ENCODE results near the gene COBLL1.

The COBLL1 gene, protein sequence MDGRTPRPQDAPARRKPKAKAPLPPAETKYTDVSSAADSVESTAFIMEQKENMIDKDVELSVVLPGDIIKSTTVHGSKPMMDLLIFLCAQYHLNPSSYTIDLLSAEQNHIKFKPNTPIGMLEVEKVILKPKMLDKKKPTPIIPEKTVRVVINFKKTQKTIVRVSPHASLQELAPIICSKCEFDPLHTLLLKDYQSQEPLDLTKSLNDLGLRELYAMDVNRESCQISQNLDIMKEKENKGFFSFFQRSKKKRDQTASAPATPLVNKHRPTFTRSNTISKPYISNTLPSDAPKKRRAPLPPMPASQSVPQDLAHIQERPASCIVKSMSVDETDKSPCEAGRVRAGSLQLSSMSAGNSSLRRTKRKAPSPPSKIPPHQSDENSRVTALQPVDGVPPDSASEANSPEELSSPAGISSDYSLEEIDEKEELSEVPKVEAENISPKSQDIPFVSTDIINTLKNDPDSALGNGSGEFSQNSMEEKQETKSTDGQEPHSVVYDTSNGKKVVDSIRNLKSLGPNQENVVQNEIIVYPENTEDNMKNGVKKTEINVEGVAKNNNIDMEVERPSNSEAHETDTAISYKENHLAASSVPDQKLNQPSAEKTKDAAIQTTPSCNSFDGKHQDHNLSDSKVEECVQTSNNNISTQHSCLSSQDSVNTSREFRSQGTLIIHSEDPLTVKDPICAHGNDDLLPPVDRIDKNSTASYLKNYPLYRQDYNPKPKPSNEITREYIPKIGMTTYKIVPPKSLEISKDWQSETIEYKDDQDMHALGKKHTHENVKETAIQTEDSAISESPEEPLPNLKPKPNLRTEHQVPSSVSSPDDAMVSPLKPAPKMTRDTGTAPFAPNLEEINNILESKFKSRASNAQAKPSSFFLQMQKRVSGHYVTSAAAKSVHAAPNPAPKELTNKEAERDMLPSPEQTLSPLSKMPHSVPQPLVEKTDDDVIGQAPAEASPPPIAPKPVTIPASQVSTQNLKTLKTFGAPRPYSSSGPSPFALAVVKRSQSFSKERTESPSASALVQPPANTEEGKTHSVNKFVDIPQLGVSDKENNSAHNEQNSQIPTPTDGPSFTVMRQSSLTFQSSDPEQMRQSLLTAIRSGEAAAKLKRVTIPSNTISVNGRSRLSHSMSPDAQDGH

DNA sequence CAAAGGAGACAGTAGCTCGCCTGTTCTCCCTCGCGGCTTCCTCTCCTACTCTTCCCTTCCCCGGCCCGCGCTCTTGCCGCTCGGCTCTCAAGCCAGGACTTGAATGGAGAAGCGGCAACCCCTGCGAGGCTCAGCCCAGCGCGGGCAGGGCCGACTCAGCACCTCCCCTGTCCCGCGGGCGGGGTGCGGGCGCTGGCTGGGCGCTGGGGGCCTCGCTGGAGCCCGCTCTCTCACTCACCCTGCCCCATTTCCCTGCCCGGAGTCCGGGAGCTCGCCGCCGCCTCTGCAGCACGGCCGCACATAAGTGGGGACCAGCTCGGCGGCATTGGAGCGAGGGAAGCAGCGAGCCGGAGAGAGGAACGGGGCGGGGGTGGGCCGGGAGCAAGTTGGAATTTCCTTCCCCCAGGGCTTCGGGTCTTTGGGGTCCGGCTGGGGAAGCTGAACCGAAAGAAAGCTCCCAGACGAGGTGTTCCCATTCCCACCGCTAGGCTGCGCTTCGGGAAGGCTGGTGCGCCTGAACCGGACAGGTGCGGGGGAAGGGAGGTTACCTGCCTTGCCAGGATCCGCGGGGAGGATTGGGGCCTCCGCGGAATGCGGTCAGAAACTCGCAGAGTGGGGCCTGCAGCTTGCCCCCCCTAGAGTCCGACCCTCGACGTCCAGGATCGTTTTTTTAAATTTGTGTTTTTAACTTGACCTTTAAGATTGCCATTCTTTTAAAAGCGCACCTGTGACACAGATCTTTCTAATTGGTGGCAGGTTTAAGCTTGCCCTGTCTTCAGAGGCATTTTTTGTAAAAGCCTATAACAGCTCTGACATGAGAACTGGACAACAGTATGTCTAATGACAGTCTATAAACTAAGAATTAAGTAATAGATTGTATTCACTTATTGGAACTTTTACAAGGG, at the start of gene COBLL1:
Gene COBLL1 (minus strand): TSS at position 105 of the 905 bp plus-strand sequence. CDS start 627 bp downstream, outside the sequence.
- Histone ChIP-seq H3K27ac (ENCODE audit: low read depth, low read length) (peak within 1 kb of the TSS; percentile 95), H3K4me1 (ENCODE audit: control insufficient read depth in 5 of 5, insufficient read depth in 5 of 5, low read length in 5 of 5) (peaks cover 2 to 35% (median 28%) of the 10 kb centered on the region in 5 donors), H3K4me3 (ENCODE audit: low read depth in 1 of 5, low read length in 5 of 5) (peak within 1 kb of the TSS; percentile 90 to 98 (median 91)), H3K36me3 (ENCODE audit: control insufficient read depth in 5 of 5, insufficient read depth in 5 of 5, low read length in 5 of 5) (no peaks in the 10 kb centered on the region), H3K9me3 (ENCODE audit: control insufficient read depth in 5 of 5, low read length in 5 of 5) (no peaks in the 10 kb centered on the region), H3K9ac (ENCODE audit: low read length in 5 of 5) (peak within 1 kb of the TSS; percentile 73 to 98 (median 95)), H3K27me3 (ENCODE audit: control insufficient read depth in 5 of 5, insufficient read depth in 4 of 5, low read length in 5 of 5) (no peaks in the 10 kb centered on the region)

DNA sequence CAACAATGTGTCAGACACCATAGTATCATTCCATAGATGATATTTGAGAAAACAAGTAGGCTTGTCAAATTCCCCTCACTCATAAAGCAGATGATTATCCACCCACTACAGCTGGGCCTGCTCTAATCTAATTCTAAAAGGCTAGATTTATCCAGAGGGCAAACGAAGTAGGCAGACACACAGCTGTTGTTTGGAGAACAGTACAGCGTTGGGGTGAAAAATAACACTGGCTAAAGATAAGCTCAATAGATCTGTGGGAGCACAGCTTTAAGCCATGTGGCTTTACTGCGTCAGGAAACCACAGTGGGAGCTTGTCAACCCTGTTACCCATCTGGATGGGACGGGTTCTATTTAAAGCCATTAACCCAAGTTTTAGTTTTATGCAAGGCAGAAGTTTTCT, 48.9 kb upstream of the COBLL1 start:
- H3K36me3 ChIP-seq (ENCODE audit: control insufficient read depth in 5 of 5, insufficient read depth in 5 of 5, low read length in 5 of 5), result no peaks in the 10 kb centered on the region
- H3K4me1 ChIP-seq (ENCODE audit: control insufficient read depth in 5 of 5, insufficient read depth in 5 of 5, low read length in 5 of 5), result peaks cover 0 to 14% (median 0%) of the 10 kb centered on the region in 5 donors
- no peak overlapping the region for H3K27ac ChIP-seq (ENCODE audit: low read depth, low read length)
- H3K4me3 ChIP-seq (ENCODE audit: low read depth in 1 of 5, low read length in 5 of 5), result no peak overlapping the region
- no peaks in the 10 kb centered on the region for H3K9me3 ChIP-seq (ENCODE audit: control insufficient read depth in 5 of 5, low read length in 5 of 5)
- no peak overlapping the region for H3K9ac ChIP-seq (ENCODE audit: low read length in 5 of 5)
- no peaks in the 10 kb centered on the region for H3K27me3 ChIP-seq (ENCODE audit: control insufficient read depth in 5 of 5, insufficient read depth in 4 of 5, low read length in 5 of 5)

DNA sequence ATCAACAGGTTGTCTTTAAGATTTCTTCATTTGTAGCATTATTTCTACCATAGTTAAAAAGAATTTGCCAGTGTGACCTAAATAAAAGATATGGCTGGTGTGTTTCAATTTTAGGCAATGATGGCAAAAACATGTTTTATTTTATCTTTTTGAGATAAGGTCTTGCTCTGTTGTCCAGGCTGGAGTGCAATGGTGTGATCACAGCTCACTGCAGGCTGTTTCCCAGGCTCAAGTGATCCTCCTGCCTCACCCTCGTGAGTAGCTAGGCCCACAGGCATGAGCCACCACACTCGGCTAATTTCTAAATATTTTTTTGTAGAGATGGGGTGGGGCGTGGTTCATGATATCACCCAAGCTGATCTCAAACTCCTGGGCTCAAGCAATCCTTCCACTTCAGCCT, 47.0 kb upstream of the COBLL1 start:
- Histone ChIP-seq H3K4me3 (ENCODE audit: low read depth in 1 of 5, low read length in 5 of 5) (no peak overlapping the region), H3K27me3 (ENCODE audit: control insufficient read depth in 5 of 5, insufficient read depth in 4 of 5, low read length in 5 of 5) (no peaks in the 10 kb centered on the region), H3K4me1 (ENCODE audit: control insufficient read depth in 5 of 5, insufficient read depth in 5 of 5, low read length in 5 of 5) (peaks cover 0 to 14% (median 0%) of the 10 kb centered on the region in 5 donors), H3K9me3 (ENCODE audit: control insufficient read depth in 5 of 5, low read length in 5 of 5) (no peaks in the 10 kb centered on the region), H3K27ac (ENCODE audit: low read depth, low read length) (no peak overlapping the region), H3K9ac (ENCODE audit: low read length in 5 of 5) (no peak overlapping the region), H3K36me3 (ENCODE audit: control insufficient read depth in 5 of 5, insufficient read depth in 5 of 5, low read length in 5 of 5) (no peaks in the 10 kb centered on the region)

DNA sequence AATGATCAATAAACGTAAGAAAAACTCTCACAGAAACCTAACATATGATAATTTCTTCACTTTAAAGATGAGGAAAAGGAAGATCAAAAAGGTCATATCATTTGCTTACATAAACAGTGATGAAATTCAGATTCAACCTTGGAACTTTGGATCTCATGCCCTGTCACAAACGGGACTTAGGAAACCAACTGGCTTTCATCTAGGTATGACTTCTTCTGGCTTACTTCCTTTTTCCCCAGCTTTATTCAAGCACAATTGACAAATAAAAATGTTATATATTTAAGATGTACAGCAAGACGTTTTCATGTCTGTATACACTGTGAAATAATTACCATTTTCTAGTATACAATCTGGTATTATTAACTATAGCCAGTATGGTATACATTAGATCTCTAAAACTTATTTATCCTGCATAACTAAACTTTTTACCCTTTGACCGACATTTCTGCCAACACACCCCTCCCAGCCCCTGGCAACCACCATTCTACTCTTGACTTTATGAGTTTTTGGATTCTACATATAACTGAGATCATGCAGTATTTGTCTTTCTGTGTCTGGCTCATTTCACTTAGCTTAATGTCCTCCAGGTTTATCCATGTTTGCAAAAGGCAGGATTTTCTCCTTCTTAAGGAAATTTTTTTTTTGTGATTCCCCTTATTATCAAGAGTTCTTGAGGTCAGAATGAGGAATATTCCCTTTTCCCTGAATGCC, 46.0 kb upstream of the COBLL1 start:
- no peaks in the 10 kb centered on the region for H3K36me3 ChIP-seq (ENCODE audit: control insufficient read depth in 5 of 5, insufficient read depth in 5 of 5, low read length in 5 of 5)
- no peaks in the 10 kb centered on the region for H3K9me3 ChIP-seq (ENCODE audit: control insufficient read depth in 5 of 5, low read length in 5 of 5)
- no peak overlapping the region for H3K9ac ChIP-seq (ENCODE audit: low read length in 5 of 5)
- H3K27me3 ChIP-seq (ENCODE audit: control insufficient read depth in 5 of 5, insufficient read depth in 4 of 5, low read length in 5 of 5), result no peaks in the 10 kb centered on the region
- no peak overlapping the region for H3K27ac ChIP-seq (ENCODE audit: low read depth, low read length)
- H3K4me1 ChIP-seq (ENCODE audit: control insufficient read depth in 5 of 5, insufficient read depth in 5 of 5, low read length in 5 of 5), result peaks cover 0 to 15% (median 0%) of the 10 kb centered on the region in 5 donors
- H3K4me3 ChIP-seq (ENCODE audit: low read depth in 1 of 5, low read length in 5 of 5), result no peak overlapping the region

DNA sequence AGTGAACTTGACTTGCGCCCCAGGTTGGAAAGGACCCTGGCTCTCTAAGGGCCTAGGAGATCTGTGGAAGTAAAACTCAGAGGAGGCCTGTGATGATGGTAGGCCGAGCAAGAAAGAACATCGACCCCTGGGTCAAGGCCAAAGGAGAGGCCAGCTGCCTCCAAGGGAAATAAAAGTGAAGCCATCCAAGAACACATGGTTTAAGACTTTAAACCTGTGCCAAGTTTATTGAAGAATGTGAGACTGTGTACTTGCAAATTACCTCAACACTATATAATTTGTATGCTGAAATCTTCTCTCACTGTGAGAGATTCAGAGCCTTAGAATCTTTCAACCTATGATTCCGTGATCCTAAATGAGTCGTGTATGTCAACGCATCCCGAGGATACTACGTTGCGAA, 40.7 kb upstream of the COBLL1 start:
- Histone ChIP-seq H3K9me3 (ENCODE audit: control insufficient read depth in 5 of 5, low read length in 5 of 5) (no peaks in the 10 kb centered on the region), H3K27ac (ENCODE audit: low read depth, low read length) (peak overlapping the region; percentile 89), H3K9ac (ENCODE audit: low read length in 5 of 5) (no peak overlapping the region)

DNA sequence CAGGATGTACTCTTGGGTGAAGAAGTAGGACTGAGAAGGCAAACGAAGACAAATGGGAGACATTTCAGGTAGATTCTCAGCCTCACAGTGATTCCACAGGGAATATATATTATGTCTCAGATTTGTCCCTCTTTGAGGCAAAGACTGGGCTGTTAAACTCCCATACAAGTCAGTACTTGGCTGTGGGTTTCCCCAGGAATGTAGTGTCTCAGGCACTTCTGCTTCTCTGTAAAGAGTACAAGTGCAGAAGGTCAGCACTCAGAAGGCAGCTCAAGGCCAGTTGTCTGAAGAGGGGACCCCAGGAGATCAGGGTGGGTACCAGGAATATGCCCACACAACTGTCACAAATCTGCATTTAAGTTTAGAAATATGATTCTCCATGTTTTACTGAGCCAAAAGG, 39.9 kb upstream of the COBLL1 start:
- Histone ChIP-seq H3K27ac (ENCODE audit: low read depth, low read length) (peak overlapping the region; percentile 89), H3K36me3 (ENCODE audit: control insufficient read depth in 5 of 5, insufficient read depth in 5 of 5, low read length in 5 of 5) (no peaks in the 10 kb centered on the region), H3K4me3 (ENCODE audit: low read depth in 1 of 5, low read length in 5 of 5) (no peak overlapping the region), H3K9ac (ENCODE audit: low read length in 5 of 5) (no peak overlapping the region), H3K4me1 (ENCODE audit: control insufficient read depth in 5 of 5, insufficient read depth in 5 of 5, low read length in 5 of 5) (peaks cover 3 to 41% (median 18%) of the 10 kb centered on the region in 5 donors), H3K9me3 (ENCODE audit: control insufficient read depth in 5 of 5, low read length in 5 of 5) (no peaks in the 10 kb centered on the region), H3K27me3 (ENCODE audit: control insufficient read depth in 5 of 5, insufficient read depth in 4 of 5, low read length in 5 of 5) (no peaks in the 10 kb centered on the region)

More for the DNA sequence above, 40.7 kb upstream of the COBLL1 start:
- H3K4me3 ChIP-seq (ENCODE audit: low read depth in 1 of 5, low read length in 5 of 5), result no peak overlapping the region
- H3K36me3 ChIP-seq (ENCODE audit: control insufficient read depth in 5 of 5, insufficient read depth in 5 of 5, low read length in 5 of 5), result no peaks in the 10 kb centered on the region
- peaks cover 3 to 36% (median 13%) of the 10 kb centered on the region in 5 donors for H3K4me1 ChIP-seq (ENCODE audit: control insufficient read depth in 5 of 5, insufficient read depth in 5 of 5, low read length in 5 of 5)
- no peaks in the 10 kb centered on the region for H3K27me3 ChIP-seq (ENCODE audit: control insufficient read depth in 5 of 5, insufficient read depth in 4 of 5, low read length in 5 of 5)

DNA sequence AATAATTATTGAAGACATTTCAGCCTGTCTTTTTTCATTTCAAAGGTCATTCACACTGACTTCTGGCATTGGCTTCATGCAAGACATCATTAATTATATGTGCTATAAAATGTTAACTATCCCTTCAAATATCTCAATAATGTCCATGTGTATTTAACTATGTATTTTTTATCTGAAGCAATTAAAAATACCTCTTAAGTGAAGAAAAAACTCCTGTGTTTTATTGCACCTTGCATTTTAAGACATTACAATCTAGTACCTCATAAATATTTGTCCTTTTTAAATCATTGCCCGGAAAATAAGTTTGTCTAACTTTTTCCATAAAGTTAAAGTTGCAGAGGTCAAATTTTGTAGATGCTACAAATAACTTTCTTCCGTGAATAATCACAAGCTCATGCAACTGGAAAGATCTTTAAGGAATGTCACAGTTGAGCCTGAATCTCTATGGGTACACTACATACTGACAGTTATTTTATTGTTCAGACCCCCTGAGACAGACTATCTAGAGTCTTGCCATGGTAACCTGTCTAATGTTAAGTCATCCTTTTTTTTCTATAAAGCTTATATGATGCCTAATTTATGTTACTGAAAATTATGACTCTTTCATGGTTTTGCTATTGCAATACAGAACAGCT, 38.4 kb upstream of the COBLL1 start:
- no peak overlapping the region for H3K4me3 ChIP-seq (ENCODE audit: low read depth in 1 of 5, low read length in 5 of 5)
- peak overlapping the region; percentile 89 for H3K27ac ChIP-seq (ENCODE audit: low read depth, low read length)
- H3K36me3 ChIP-seq (ENCODE audit: control insufficient read depth in 5 of 5, insufficient read depth in 5 of 5, low read length in 5 of 5), result no peaks in the 10 kb centered on the region
- H3K9ac ChIP-seq (ENCODE audit: low read length in 5 of 5), result no peak overlapping the region
- no peaks in the 10 kb centered on the region for H3K27me3 ChIP-seq (ENCODE audit: control insufficient read depth in 5 of 5, insufficient read depth in 4 of 5, low read length in 5 of 5)
- H3K4me1 ChIP-seq (ENCODE audit: control insufficient read depth in 5 of 5, insufficient read depth in 5 of 5, low read length in 5 of 5), result peaks cover 3 to 52% (median 21%) of the 10 kb centered on the region in 5 donors
- no peaks in the 10 kb centered on the region for H3K9me3 ChIP-seq (ENCODE audit: control insufficient read depth in 5 of 5, low read length in 5 of 5)

DNA sequence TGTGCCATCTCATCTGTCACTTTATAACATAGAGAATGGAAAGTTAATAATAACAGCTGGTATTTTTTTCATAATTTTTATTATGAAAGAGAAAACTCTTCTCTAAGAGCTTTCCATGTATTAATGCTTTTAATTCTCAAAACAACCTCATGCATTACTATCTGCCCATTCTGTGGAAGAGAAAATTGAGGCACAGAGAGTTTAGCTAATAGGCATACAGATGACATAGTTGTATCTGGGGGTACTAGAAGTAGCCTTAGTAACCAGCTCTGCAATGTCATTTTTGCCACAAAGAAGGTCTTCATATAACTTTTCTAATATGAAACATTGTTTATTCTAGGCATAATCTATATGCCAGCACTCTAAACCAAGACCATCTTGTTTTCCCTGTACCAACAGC, 36.3 kb upstream of the COBLL1 start:
- Histone ChIP-seq H3K27me3 (ENCODE audit: control insufficient read depth in 5 of 5, insufficient read depth in 4 of 5, low read length in 5 of 5) (no peaks in the 10 kb centered on the region), H3K9ac (ENCODE audit: low read length in 5 of 5) (peak overlapping the region in 2 of 5 donors; percentile 20 to 40), H3K27ac (ENCODE audit: low read depth, low read length) (peak overlapping the region; percentile 89), H3K4me3 (ENCODE audit: low read depth in 1 of 5, low read length in 5 of 5) (no peak overlapping the region), H3K9me3 (ENCODE audit: control insufficient read depth in 5 of 5, low read length in 5 of 5) (no peaks in the 10 kb centered on the region), H3K36me3 (ENCODE audit: control insufficient read depth in 5 of 5, insufficient read depth in 5 of 5, low read length in 5 of 5) (no peaks in the 10 kb centered on the region), H3K4me1 (ENCODE audit: control insufficient read depth in 5 of 5, insufficient read depth in 5 of 5, low read length in 5 of 5) (peaks cover 3 to 52% (median 21%) of the 10 kb centered on the region in 5 donors)
